ENCODE measurements around the gene ZNF189. TPM values are rescaled to one million over a fixed set of nuclear protein-coding genes. Genes with fewer than 3 reads are reported as not detected.
A peak's percentile ranks its signal among the peaks of the same experiment; 100 is the strongest.

The ZNF189 gene
- total and polyA plus RNA-seq, 2 of the 4 experiments (the other 2 are of a cell fraction), result 5.9 to 19.9 TPM

DNA sequence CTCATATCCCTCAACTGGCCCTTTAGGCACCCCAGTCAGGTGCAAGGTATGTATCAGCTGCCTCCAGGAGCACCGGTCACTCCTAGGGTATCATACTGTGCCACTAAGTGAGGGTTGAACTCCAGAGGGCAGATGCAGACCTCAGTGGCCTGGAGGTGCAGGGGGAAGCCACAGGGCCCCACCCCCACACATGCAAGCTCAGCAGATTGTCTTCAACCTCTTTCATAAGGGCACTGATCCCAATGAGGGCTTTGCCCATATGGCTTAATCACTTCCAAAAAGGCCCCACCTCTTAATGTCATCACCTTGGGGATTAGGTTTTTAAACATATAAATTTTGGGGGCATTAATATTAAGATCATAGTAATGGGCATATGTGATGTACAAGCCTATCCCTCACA is 42.0 kb upstream of the ZNF189 start:
- Histone ChIP-seq H4K5ac (ENCODE audit: low read depth, low read length) (no peak overlapping the region), H3K23ac (ENCODE audit: low read depth, low read length) (no peak overlapping the region), H3K18ac (ENCODE audit: low read depth, low read length) (no peak overlapping the region), H3K9me3 (ENCODE audit: control insufficient read depth, insufficient read depth, low read length) (no peaks in the 10 kb centered on the region), H3K4me1 (ENCODE audit: control insufficient read depth, insufficient read depth, low read length) (no peaks in the 10 kb centered on the region), H4K91ac (ENCODE audit: insufficient read depth, low read depth, low read length) (no peak overlapping the region), H3K9me1 (ENCODE audit: insufficient read depth, low read length) (no peaks in the 10 kb centered on the region), H4K20me1 (ENCODE audit: insufficient read depth, low read length) (no peaks in the 10 kb centered on the region), H3K4me3 (ENCODE audit: insufficient read depth, low read depth, low read length) (no peak overlapping the region), H3K79me1 (ENCODE audit: low read depth in 1 of 2, low read length in 2 of 2) (no peaks in the 10 kb centered on the region), H3K36me3 (ENCODE audit: control insufficient read depth, insufficient read depth, low read length) (no peaks in the 10 kb centered on the region), H3K14ac (replicated peaks; ENCODE audit: low read depth, low read length) (no peak overlapping the region), H3K27me3 (ENCODE audit: control insufficient read depth, insufficient read depth, low read length) (no peaks in the 10 kb centered on the region), H2BK20ac (ENCODE audit: low read depth, low read length) (no peak overlapping the region), H3K4me2 (ENCODE audit: low read depth, low read length) (no peak overlapping the region), H3K4ac (ENCODE audit: low read depth, low read length) (no peak overlapping the region), H3K56ac (ENCODE audit: extremely low read depth, insufficient read depth, low read length) (no peak overlapping the region), H2BK120ac (ENCODE audit: low read depth, low read length) (no peak overlapping the region), H2AFZ (replicated peaks; ENCODE audit: low read length, poor library complexity) (no peak overlapping the region), H2AK5ac (ENCODE audit: low read depth, low read length) (no peak overlapping the region), H2BK5ac (ENCODE audit: low read depth, low read length, poor library complexity, severe bottlenecking) (no peak overlapping the region), H4K8ac (ENCODE audit: low read depth in 2 of 2, low read length in 2 of 2) (no peak overlapping the region), H3K9ac (ENCODE audit: low read depth, low read length) (no peak overlapping the region), H2AK9ac (replicated peaks; ENCODE audit: low read depth, low read length, poor library complexity) (no peak overlapping the region), H2BK15ac (ENCODE audit: low read depth, low read length) (no peak overlapping the region), H3K27ac (ENCODE audit: insufficient read depth, low read length) (no peak overlapping the region)
- DNase-seq (no peak), ATAC-seq (ENCODE audit: low read depth) (no peak)
- in situ Hi-C loops (cut with MboI; ENCODE audit: low sequenced_read_pairs) (no loop called here), intact Hi-C loops (cut with micrococcal nuclease) (no loop called here), dilution Hi-C loops (cut with HindIII; ENCODE audit: low sequenced_read_pairs, unreplicated experiment) (no loop called here)
- no peak for TF ChIP-seq ELK1 (IDR thresholded peaks at IDR 0.05; ENCODE audit: borderline replicate concordance, low read depth, low read length)
- TF ChIP-seq MAFK (IDR thresholded peaks at IDR 0.05; ENCODE audit: low read depth, low read length), result peak; percentile 44
- BruUV-seq (replicated peaks), result no TSS peak
- ChIA-PET CTCF (no interaction called here), POLR2A (ENCODE audit: unreplicated experiment) (no interaction called here)
- no CpG with 5 or more reads among the region's 1 CpG for WGBS, 2 experiments (ENCODE audit: extremely low coverage in 2 of 2, insufficient read length in 1 of 2)

All from IMR-90 (cell line).